Heart right ventricle (tissue), 16 donors: ENCODE measurements around the gene FAM222B. TPM values are rescaled to one million over a fixed set of nuclear protein-coding genes. Genes with fewer than 3 reads are reported as not detected.
A peak's percentile ranks its signal among the peaks of the same experiment; 100 is the strongest.

Source experiments
- ATAC-seq, 8 donors: fragments of 200-7000 bp; cut with Tn5 transposase; one replicate each; pipeline ENCODE4 v1.9.1; 2020; ENCODE audit warnings: mild to moderate bottlenecking in 8 of 8, moderate library complexity in 8 of 8, moderate number of reproducible peaks in 1 of 8
- DNase-seq, 2 donors: peaks; one replicate each; pipeline ENCODE4 v3.0.0-alpha.2; 2020
- H3K27ac ChIP-seq, 10 donors: fragments of 200-600 bp; sonication (generic) in 2 of 10; one replicate each; pipeline versions ENCODE4 v1.5.0 to v1.8.0; 2020 to 2022; ENCODE audit warnings: mild to moderate bottlenecking in 3 of 10
- H3K27me3 ChIP-seq, 7 donors: fragments of 200-600 bp; one replicate each; pipeline ENCODE4 v1.8.0; 2021 to 2022; ENCODE audit warnings: mild to moderate bottlenecking in 2 of 7
- H3K36me3 ChIP-seq, 9 donors: fragments of 200-600 bp; sonication (generic) in 1 of 9; one replicate each; pipeline versions ENCODE4 v1.5.0 to v1.8.0; 2020 to 2022; ENCODE audit warnings: mild to moderate bottlenecking in 2 of 9
- H3K4me1 ChIP-seq, 9 donors: fragments of 200-600 bp; sonication (generic) in 1 of 9; one replicate each; pipeline versions ENCODE4 v1.5.0 to v1.8.0; 2020 to 2022; ENCODE audit warnings: mild to moderate bottlenecking in 4 of 9
- H3K4me3 ChIP-seq, 10 donors: fragments of 200-600 bp; sonication (generic) in 2 of 10; one replicate each; pipeline versions ENCODE4 v1.5.0 to v1.8.0; 2020 to 2022; ENCODE audit warnings: mild to moderate bottlenecking in 7 of 10, moderate library complexity in 2 of 10
- H3K9me3 ChIP-seq, 11 donors: fragments of 200-600 bp in 10 of 11; sonication (generic) in 2 of 11; one replicate each; pipeline versions ENCODE4 v1.5.0 to v1.8.0; 2013 to 2022; ENCODE audit warnings: mild to moderate bottlenecking in 2 of 11, control low read depth in 1 of 11, moderate library complexity in 1 of 11
- WGBS, 2 donors: extraction: QIAGEN DNeasy Blood & Tissue Kit; methylation state at CpG; one replicate each; pipeline ENCODE4 v1.1.7; 2013; ENCODE audit warnings: inconsistent platforms in 1 of 2; 5-methylcytosine and 5-hydroxymethylcytosine counted together
- intact Hi-C, 10 donors: fragments of 100-400 bp; cut with DNase I; formaldehyde crosslinking; loops; one replicate each; pipeline versions ENCODE4 v1.11.1 to v1.14.2; 2022
- polyA plus RNA-seq, 2 donors: library from polyadenylated mRNA; stranded (reverse); fragments of 200-250 nt; gene quantifications; one replicate each; pipeline ENCODE4 v1.2.3, GENCODE V29; 2013
- total RNA-seq, 10 donors: library from RNA; stranded (reverse); fragmentation: NEBNext Ultra II Directional in 3 of 10; extraction: Animal tissue kit (Norgen Biotek cat#: 25700) in 3 of 10; gene quantifications; one replicate each; pipeline versions ENCODE4 v1.2.1 to v1.2.4, GENCODE V29; 2021 to 2023
- TF ChIP-seq, protein P1 (sequence below), 9 donors: fragments of 200-600 bp; sonication (generic) in 2 of 9; IDR thresholded peaks; one replicate each; pipeline versions ENCODE4 v1.5.0 to v1.8.0; 2021 to 2022; ENCODE audit warnings: antibody characterized with exemption in 9 of 9, mild to moderate bottlenecking in 5 of 9, moderate library complexity in 1 of 9
- donor health status: Arrhythmogenic right ventricular cardiomyopathy.
- donor health status: ischemic (EF 13 %, LVEDD 7.1; RV severe dilation, severe dysfunction).
- donor health status: healthy with polysubstance abuse.
- donor health status: DM: no; HTN: yes; CAD: no.
- donor health status: DM: no; HTN: no; CAD: no.
- donor health status: ischemic (EF 25% LVEDD 6.9; RV normal size, moderate dysfunction).
- donor health status: ischemic (EF 25% LVEDD 5.7; RV mildly dilated, moderate dysfunction).
- donor health status: healthy.
- donor health status: DM: yes; HTN: yes; CAD: no.
- donor health status: Ischemic cardiomyopathy.
- donor health status: ischemic (EF 35%, LVEDD 5.7; RV mildly dilated, moderate dysfunction).
- donor health status: nonischemic (EF 11% LVEDD 7.7; RV severe dilation, severe dysfunction).
- donor health status: DM: yes; HTN: yes; CAD: no.
- donor health status: PGD.
- donor health status: ischemic (EF 29% LVEDD 5.4; RV normal size, mild dysfunction).
- donor health status: nonischemic (EF 23%, LVEDD 6.1; RV moderate dilation, normal function).

Gene FAM222B
- total and polyA plus RNA-seq, 12 donors, result 8.7 to 19.4 (median 15.3) TPM

- Histone ChIP-seq H3K4me3 (peak overlapping the region; percentile 18 to 88 (median 72)), H3K27me3 (peaks cover 0 to 5% (median 0%) of the 10 kb centered on the region in 7 donors), H3K9me3 (no peaks in the 10 kb centered on the region), H3K36me3 (peaks cover 0 to 28% (median 0%) of the 10 kb centered on the region in 9 donors), H3K4me1 (peaks cover 6 to 69% (median 45%) of the 10 kb centered on the region in 9 donors), H3K27ac (peak overlapping the region in 9 of 10 donors; percentile 39 to 91 (median 83))
- TF ChIP-seq, protein P1, sequence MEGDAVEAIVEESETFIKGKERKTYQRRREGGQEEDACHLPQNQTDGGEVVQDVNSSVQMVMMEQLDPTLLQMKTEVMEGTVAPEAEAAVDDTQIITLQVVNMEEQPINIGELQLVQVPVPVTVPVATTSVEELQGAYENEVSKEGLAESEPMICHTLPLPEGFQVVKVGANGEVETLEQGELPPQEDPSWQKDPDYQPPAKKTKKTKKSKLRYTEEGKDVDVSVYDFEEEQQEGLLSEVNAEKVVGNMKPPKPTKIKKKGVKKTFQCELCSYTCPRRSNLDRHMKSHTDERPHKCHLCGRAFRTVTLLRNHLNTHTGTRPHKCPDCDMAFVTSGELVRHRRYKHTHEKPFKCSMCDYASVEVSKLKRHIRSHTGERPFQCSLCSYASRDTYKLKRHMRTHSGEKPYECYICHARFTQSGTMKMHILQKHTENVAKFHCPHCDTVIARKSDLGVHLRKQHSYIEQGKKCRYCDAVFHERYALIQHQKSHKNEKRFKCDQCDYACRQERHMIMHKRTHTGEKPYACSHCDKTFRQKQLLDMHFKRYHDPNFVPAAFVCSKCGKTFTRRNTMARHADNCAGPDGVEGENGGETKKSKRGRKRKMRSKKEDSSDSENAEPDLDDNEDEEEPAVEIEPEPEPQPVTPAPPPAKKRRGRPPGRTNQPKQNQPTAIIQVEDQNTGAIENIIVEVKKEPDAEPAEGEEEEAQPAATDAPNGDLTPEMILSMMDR (IDR thresholded peaks at IDR 0.05), result no peak
- DNase-seq, result peak in 1 of 2 donors; percentile 53
- ATAC-seq, result peak in 6 of 8 donors; percentile 2 to 38 (median 26)
- intact Hi-C loops, result loop anchor here in 2 of 10 donors (2.0 kb wide), 1 partner anchor 16 kb away; the partner anchor contains the start of gene NEK8 (in 2 of the 2)
- WGBS, 2 donors, result 14 to 21% methylated on average over 31 of the region's 31 CpGs
These were observed 97.4 kb downstream of the FAM222B start for GRCh38 chr17:28744972-28745785.

DNA sequence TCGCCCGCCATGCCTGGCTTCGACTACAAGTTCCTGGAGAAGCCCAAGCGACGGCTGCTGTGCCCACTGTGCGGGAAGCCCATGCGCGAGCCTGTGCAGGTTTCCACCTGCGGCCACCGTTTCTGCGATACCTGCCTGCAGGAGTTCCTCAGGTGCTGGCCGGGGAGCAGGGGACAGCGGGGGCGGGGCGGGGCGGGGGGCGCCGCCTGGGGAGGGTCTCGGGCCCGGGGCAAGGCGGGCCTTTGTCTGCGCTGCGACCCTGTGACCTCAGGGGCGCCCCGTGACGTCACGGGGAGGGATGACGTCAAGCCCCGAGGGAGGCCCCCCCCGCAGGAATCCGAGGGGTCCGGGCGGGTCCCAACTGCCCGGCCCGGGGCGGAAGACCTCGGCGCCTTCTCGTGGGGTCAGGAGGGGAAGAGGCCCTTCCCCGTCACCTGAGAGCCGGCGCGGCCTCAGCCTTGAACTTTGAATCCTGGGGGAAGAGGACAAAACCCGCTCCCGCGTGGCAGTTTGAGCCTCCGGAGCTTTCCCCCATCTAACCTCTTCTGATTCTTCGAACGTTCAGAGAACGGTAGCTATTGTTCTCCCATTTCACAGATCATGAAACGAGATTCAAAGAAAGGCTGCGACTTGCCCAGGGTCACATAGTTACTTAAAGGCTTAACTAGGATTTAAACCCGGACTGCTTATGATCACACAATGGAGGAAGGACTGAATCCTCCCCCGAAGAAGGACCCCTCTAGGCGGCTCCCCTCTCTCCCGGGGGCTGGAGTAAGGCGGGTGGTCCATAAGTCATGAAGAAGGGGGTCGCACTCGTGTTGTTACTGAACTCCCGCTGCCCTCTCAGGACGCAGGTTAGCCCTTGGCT lies 98.3 kb downstream of the FAM222B start:
- intact Hi-C loops, result loop anchor here in 2 of 10 donors (2.0 kb wide), 1 partner anchor 16 kb away; the partner anchor contains the start of gene NEK8 (in 2 of the 2)
- peaks cover 0 to 24% (median 0%) of the 10 kb centered on the region in 9 donors for H3K36me3 ChIP-seq
- peaks cover 6 to 61% (median 40%) of the 10 kb centered on the region in 9 donors for H3K4me1 ChIP-seq
- ATAC-seq (peak; percentile 8 to 24 (median 19)), DNase-seq (peak in 1 of 2 donors; percentile 57)
- 3 to 6% methylated on average over 53 to 61 of the region's 61 CpGs for WGBS, 2 donors
- TF ChIP-seq, protein P1 (IDR thresholded peaks at IDR 0.05), result no peak
- H3K4me3 ChIP-seq, result peak overlapping the region; percentile 35 to 88 (median 72)
- peaks cover 0 to 5% (median 0%) of the 10 kb centered on the region in 7 donors for H3K27me3 ChIP-seq
- no peaks in the 10 kb centered on the region for H3K9me3 ChIP-seq
- peak overlapping the region; percentile 21 to 91 (median 82) for H3K27ac ChIP-seq

GRCh38 chr17:28743243-28744103 lies 99.1 kb downstream of the FAM222B start, which contains the start of gene TRAF4:
Gene TRAF4, plus strand, starts transcription at chr17:28744011. Its CDS starts 102 bp downstream, at chr17:28744113.
- Histone ChIP-seq H3K27me3 (peaks cover 0 to 5% (median 0%) of the 10 kb centered on the region in 7 donors), H3K27ac (peak within 1 kb of the TSS; percentile 21 to 91 (median 84)), H3K36me3 (peaks cover 0 to 15% (median 0%) of the 10 kb centered on the region in 9 donors), H3K9me3 (no peaks in the 10 kb centered on the region), H3K4me1 (peaks cover 6 to 61% (median 40%) of the 10 kb centered on the region in 9 donors), H3K4me3 (peak within 1 kb of the TSS; percentile 35 to 88 (median 72))
- DNase-seq (peak; percentile 74 to 79), ATAC-seq (peak; percentile 87 to 95 (median 88))
- TF ChIP-seq, protein P1 (IDR thresholded peaks at IDR 0.05), result peak in 3 of 9 donors; percentile 34 to 59 (median 41)
- WGBS, 2 donors, result 1% methylated on average over 62 to 70 of the region's 70 CpGs
- intact Hi-C loops, result loop anchor here in 2 of 10 donors (2.0 kb wide), 1 partner anchor 15 kb away; the partner anchor contains the start of gene NEK8 (in 2 of the 2)
